RWPE1 (cell line): ENCODE measurements around the gene USP40.

Experiments used
- CTCF ChIA-PET: fragments of 350-600 bp; sonication (Branson Sonifier 250); formaldehyde crosslinking; extraction: SDS; loops from one replicate; lab custom pipeline; 2021; lab: Yijun Ruan, JAX
- POLR2A ChIA-PET: fragments of 400-600 bp; formaldehyde crosslinking; extraction: SDS; loops from one replicate; lab custom pipeline; 2020; ENCODE audit warnings: antibody characterized with exemption; ENCODE audit not compliant: low non-redundant PET; lab: Yijun Ruan, JAX
- DNase-seq: peaks from one replicate; pipeline ENCODE4 v3.0.0; 2012; ENCODE audit warnings: low spot score
- H3K27ac ChIP-seq: fragments of 450-650 bp; 2 replicates; pipeline ENCODE4 v1.5.1; 2017
- TF ChIP-seq, protein P1 (sequence below): fragments of 450-650 bp; conservative IDR thresholded peaks from 2 replicates; pipeline ENCODE4 v1.5.1; 2017; ENCODE audit warnings: low read depth, mild to moderate bottlenecking

The USP40 gene

GRCh38 chr2:233468741-233469110 lies 97.9 kb downstream of the USP40 start:
- DNase-seq: no peak
- CTCF ChIA-PET: no interaction called here
- POLR2A ChIA-PET: no interaction called here
- H3K27ac ChIP-seq: peak overlapping the region; percentile 24
- TF ChIP-seq, protein P1, sequence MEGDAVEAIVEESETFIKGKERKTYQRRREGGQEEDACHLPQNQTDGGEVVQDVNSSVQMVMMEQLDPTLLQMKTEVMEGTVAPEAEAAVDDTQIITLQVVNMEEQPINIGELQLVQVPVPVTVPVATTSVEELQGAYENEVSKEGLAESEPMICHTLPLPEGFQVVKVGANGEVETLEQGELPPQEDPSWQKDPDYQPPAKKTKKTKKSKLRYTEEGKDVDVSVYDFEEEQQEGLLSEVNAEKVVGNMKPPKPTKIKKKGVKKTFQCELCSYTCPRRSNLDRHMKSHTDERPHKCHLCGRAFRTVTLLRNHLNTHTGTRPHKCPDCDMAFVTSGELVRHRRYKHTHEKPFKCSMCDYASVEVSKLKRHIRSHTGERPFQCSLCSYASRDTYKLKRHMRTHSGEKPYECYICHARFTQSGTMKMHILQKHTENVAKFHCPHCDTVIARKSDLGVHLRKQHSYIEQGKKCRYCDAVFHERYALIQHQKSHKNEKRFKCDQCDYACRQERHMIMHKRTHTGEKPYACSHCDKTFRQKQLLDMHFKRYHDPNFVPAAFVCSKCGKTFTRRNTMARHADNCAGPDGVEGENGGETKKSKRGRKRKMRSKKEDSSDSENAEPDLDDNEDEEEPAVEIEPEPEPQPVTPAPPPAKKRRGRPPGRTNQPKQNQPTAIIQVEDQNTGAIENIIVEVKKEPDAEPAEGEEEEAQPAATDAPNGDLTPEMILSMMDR: no peak

GRCh38 chr2:233468047-233468740 lies 98.4 kb downstream of the USP40 start:
- H3K27ac ChIP-seq: peak overlapping the region; percentile 24
- DNase-seq: no peak
- TF ChIP-seq, protein P1: no peak
- ChIA-PET POLR2A (no interaction called here), CTCF (interaction anchor here (1.5 kb wide), 1 partner anchor 20 kb away, joined by 8 read pairs; no protein-coding TSS in a partner anchor)

GRCh38 chr2:233466991-233467603 lies 99.5 kb downstream of the USP40 start:
- DNase-seq: no peak
- peak overlapping the region; percentile 24 for H3K27ac ChIP-seq
- TF ChIP-seq, protein P1: no peak
- CTCF ChIA-PET: interaction anchor here (0.7 to 1.5 kb wide), 2 partner anchors 11 to 18 kb away, joined by 3 to 8 read pairs; no protein-coding TSS in a partner anchor
- POLR2A ChIA-PET: no interaction called here

DNA sequence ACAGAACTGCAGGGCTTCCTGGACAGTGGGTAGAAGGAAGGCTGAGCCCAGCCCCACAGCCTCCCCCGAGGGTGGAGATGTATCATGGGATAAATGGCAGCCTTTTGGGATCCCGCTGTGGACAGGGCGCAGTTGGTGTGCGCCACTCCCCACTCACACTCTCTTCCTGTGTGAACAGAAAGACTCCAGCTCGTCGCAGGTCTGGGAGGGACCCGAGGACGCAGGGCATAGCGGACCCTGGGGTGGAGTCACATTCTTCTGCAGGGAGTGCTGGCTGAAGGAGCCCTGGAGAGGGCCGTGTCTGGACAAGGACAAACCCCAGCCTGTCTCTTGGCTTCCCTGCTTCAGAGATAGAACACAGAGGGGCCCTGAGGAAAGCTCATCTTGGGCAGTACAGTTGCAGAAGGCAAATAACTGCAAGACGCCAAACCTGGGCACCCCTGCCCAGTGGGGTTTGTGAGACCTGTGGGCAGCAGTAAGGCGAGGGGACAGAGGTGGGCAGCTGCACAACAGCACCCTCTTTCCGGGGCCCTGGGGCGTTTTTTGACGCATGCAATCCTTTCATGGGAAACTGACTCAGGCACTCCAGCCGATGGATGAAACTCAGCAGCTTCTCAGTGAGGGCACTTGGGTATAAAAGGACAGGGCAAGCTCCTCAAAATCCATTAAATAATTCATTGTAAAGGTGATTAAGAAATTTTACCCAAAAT lies 101.9 kb downstream of the USP40 start:
- ChIA-PET POLR2A (no interaction called here), CTCF (interaction anchor here (0.5 kb wide), 1 partner anchor 8 kb away, joined by 3 read pairs; no protein-coding TSS in a partner anchor)
- TF ChIP-seq, protein P1: no peak
- H3K27ac ChIP-seq: peak overlapping the region; percentile 63
- no peak for DNase-seq

DNA sequence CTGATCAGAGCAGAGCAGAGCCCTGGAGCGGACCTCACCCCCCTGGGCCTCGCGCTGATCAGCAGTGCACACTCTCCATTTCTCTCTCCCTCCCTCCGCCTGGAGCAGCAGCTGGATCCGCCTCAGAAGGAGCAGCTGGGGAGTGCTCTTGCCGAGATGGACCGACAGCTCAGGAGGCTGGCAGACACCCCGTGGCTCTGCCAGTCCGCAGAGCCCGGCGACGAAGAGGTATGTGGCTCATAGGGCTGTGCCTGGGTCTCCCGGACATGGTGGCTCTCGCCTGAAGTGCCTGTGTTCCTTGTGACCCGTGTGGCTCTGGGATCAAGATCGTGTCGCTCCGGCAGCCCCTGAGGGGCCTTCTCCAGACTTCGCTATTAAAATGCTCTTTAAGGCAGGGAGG lies 102.5 kb downstream of the USP40 start:
- POLR2A ChIA-PET: no interaction called here
- DNase-seq: no peak
- CTCF ChIA-PET: interaction anchor here (0.6 kb wide), 1 partner anchor 9 kb away, joined by 3 read pairs; no protein-coding TSS in a partner anchor
- peak overlapping the region; percentile 63 for H3K27ac ChIP-seq
- TF ChIP-seq, protein P1: no peak

GRCh38 chr2:233463586-233463985 lies 103.0 kb downstream of the USP40 start:
- H3K27ac ChIP-seq: peak overlapping the region; percentile 63
- TF ChIP-seq, protein P1: no peak
- DNase-seq: no peak
- ChIA-PET POLR2A (no interaction called here), CTCF (interaction anchor here (0.6 kb wide), 1 partner anchor 8 kb away, joined by 3 read pairs; no protein-coding TSS in a partner anchor)
